ENCODE measurements around the gene PRKCG. TPM values are rescaled to one million over a fixed set of nuclear protein-coding genes. Genes with fewer than 3 reads are reported as not detected.

PRKCG gene
- total RNA-seq, 1 donor from 2014 or later = 0.51 TPM

GRCh38 chr19:53916004-53916403, 34.0 kb downstream of the PRKCG start:
- H4K20me1 ChIP-seq (ENCODE audit: low read depth) = peaks cover 25% of the 10 kb centered on the region
- H3K9me3 ChIP-seq (ENCODE audit: low read depth) = no peaks in the 10 kb centered on the region
- H3K4me3 ChIP-seq = no peak overlapping the region
- Mint-ChIP-seq H3K27me3 (ENCODE audit: insufficient read depth, low read depth) (peaks cover 5% of the 10 kb centered on the region), H3K4me3 (no peak overlapping the region), H3K36me3 (peaks cover 34% of the 10 kb centered on the region), H3K9me3 (no peaks in the 10 kb centered on the region), H3K27ac (no peak overlapping the region), H3K4me1 (peaks cover 7% of the 10 kb centered on the region)
- TF ChIP-seq CTCF (IDR thresholded peaks at IDR 0.05) = no peak
- no peak for TF ChIP-seq EZH2phosphoT487 (IDR thresholded peaks at IDR 0.05)
- TF ChIP-seq EZH2 (IDR thresholded peaks at IDR 0.05) = no peak
- H3F3A ChIP-seq (ENCODE audit: low read depth) = no peaks in the 10 kb centered on the region
- peaks cover 6% of the 10 kb centered on the region for H3K79me2 ChIP-seq (ENCODE audit: low read depth)
- no peak overlapping the region for H3K4me2 ChIP-seq
- H2AFZ ChIP-seq (replicated peaks) = no peak overlapping the region
- no peak for DNase-seq (ENCODE audit: low spot score)
- H3K4me1 ChIP-seq = no peaks in the 10 kb centered on the region
- no peak overlapping the region for H3K9ac ChIP-seq
- H3K27ac ChIP-seq = no peak overlapping the region
- no peaks in the 10 kb centered on the region for H3K36me3 ChIP-seq
- H3K27me3 ChIP-seq = peaks cover 4% of the 10 kb centered on the region

GRCh38 chr19:53917356-53917755, 35.4 kb downstream of the PRKCG start:
- peaks cover 34% of the 10 kb centered on the region for H3K36me3 Mint-ChIP-seq
- no peak for DNase-seq (ENCODE audit: low spot score)
- H3K4me1 Mint-ChIP-seq = no peaks in the 10 kb centered on the region
- H3K4me1 ChIP-seq = no peaks in the 10 kb centered on the region
- H4K20me1 ChIP-seq (ENCODE audit: low read depth) = peaks cover 11% of the 10 kb centered on the region
- H3K27ac Mint-ChIP-seq = no peak overlapping the region
- no peak overlapping the region for H3K4me3 Mint-ChIP-seq
- H2AFZ ChIP-seq (replicated peaks) = no peak overlapping the region
- H3K36me3 ChIP-seq = no peaks in the 10 kb centered on the region
- H3K79me2 ChIP-seq (ENCODE audit: low read depth) = no peaks in the 10 kb centered on the region
- no peak for TF ChIP-seq CTCF (IDR thresholded peaks at IDR 0.05)
- TF ChIP-seq EZH2phosphoT487 (IDR thresholded peaks at IDR 0.05) = no peak
- TF ChIP-seq EZH2 (IDR thresholded peaks at IDR 0.05) = no peak
- no peaks in the 10 kb centered on the region for H3K9me3 Mint-ChIP-seq
- H3K27me3 Mint-ChIP-seq (ENCODE audit: insufficient read depth, low read depth) = peaks cover 2% of the 10 kb centered on the region
- H3F3A ChIP-seq (ENCODE audit: low read depth) = no peaks in the 10 kb centered on the region
- no peak overlapping the region for H3K4me2 ChIP-seq
- H3K4me3 ChIP-seq = no peak overlapping the region
- H3K9ac ChIP-seq = no peak overlapping the region
- H3K27me3 ChIP-seq = no peaks in the 10 kb centered on the region
- no peak overlapping the region for H3K27ac ChIP-seq
- no peaks in the 10 kb centered on the region for H3K9me3 ChIP-seq (ENCODE audit: low read depth)

- peaks cover 1% of the 10 kb centered on the region for H3K27me3 Mint-ChIP-seq (ENCODE audit: insufficient read depth, low read depth)
- no peaks in the 10 kb centered on the region for H3F3A ChIP-seq (ENCODE audit: low read depth)
- no peaks in the 10 kb centered on the region for H3K9me3 Mint-ChIP-seq
- no peaks in the 10 kb centered on the region for H3K27me3 ChIP-seq
- no peak overlapping the region for H2AFZ ChIP-seq (replicated peaks)
- no peak overlapping the region for H3K9ac ChIP-seq
- H3K27ac ChIP-seq = no peak overlapping the region
- no peak overlapping the region for H3K27ac Mint-ChIP-seq
- no peak for TF ChIP-seq EZH2 (IDR thresholded peaks at IDR 0.05)
- TF ChIP-seq EZH2phosphoT487 (IDR thresholded peaks at IDR 0.05) = no peak
- TF ChIP-seq CTCF (IDR thresholded peaks at IDR 0.05) = no peak
- DNase-seq (ENCODE audit: low spot score) = peak; percentile 91
- H3K4me1 ChIP-seq = no peaks in the 10 kb centered on the region
- H3K4me3 ChIP-seq = no peak overlapping the region
- H3K4me1 Mint-ChIP-seq = no peaks in the 10 kb centered on the region
- H4K20me1 ChIP-seq (ENCODE audit: low read depth) = peaks cover 28% of the 10 kb centered on the region
- H3K79me2 ChIP-seq (ENCODE audit: low read depth) = no peaks in the 10 kb centered on the region
- H3K4me3 Mint-ChIP-seq = no peak overlapping the region
- H3K9me3 ChIP-seq (ENCODE audit: low read depth) = no peaks in the 10 kb centered on the region
- H3K36me3 Mint-ChIP-seq = peaks cover 36% of the 10 kb centered on the region
- H3K36me3 ChIP-seq = no peaks in the 10 kb centered on the region
- H3K4me2 ChIP-seq = no peak overlapping the region
Measured at GRCh38 chr19:53927739-53928138, 45.7 kb downstream of the PRKCG start.
